K562 (cell line): ENCODE results near the gene SGMS1. TPM values are rescaled to one million over a fixed set of nuclear protein-coding genes. Genes with fewer than 3 reads are reported as not detected.

ENCODE experiments used
- C11orf30 ChIP-seq: fragments of 450-650 bp; IDR thresholded peaks from 2 replicates; pipeline ENCODE4 v1.6.1; 2016; ENCODE audit warnings: low read depth, mild to moderate bottlenecking
- CTCFL ChIP-seq: IDR thresholded peaks from 2 replicates; pipeline ENCODE4 v1.6.1; 2011; ENCODE audit warnings: borderline replicate concordance, low read depth, mild to moderate bottlenecking, moderate library complexity, low read length; ENCODE audit not compliant: insufficient read depth, poor library complexity, severe bottlenecking
- CUX1 ChIP-seq: fragments of 200-800 bp; sonication (Bioruptor generic); IDR thresholded peaks from 2 replicates; pipeline ENCODE4 v1.6.1; 2016; ENCODE audit warnings: missing genetic modification characterization, missing compliant biosample characterization
- FOXJ3 ChIP-seq: sonication (generic); formaldehyde crosslinking; IDR thresholded peaks from 2 replicates; pipeline ENCODE4 v1.4.0; 2020; ENCODE audit warnings: mild to moderate bottlenecking, missing genetic modification reagents
- HINFP ChIP-seq: fragments of 450-650 bp; conservative IDR thresholded peaks from 2 replicates; pipeline ENCODE4 v1.6.1; 2016; ENCODE audit warnings: missing genetic modification characterization, low read depth, mild to moderate bottlenecking, control low read depth, missing compliant biosample characterization
- IRF2 ChIP-seq: sonication (generic); formaldehyde crosslinking; IDR thresholded peaks from 2 replicates; pipeline ENCODE4 v1.8.1; 2022; ENCODE audit warnings: mild to moderate bottlenecking, missing genetic modification reagents
- KAT8 ChIP-seq: fragments of 450-650 bp; IDR thresholded peaks from 2 replicates; pipeline ENCODE4 v1.6.1; 2016; ENCODE audit warnings: low read depth, mild to moderate bottlenecking
- KLF10 ChIP-seq: fragments of 250-450 bp; sonication (Bioruptor Pico); IDR thresholded peaks from 2 replicates; pipeline ENCODE4 v1.6.1; 2021; ENCODE audit warnings: matching md5 sums
- MAFF ChIP-seq: IDR thresholded peaks from 2 replicates; pipeline ENCODE4 v1.6.1; 2012; ENCODE audit warnings: low read length, improper control_type of control experiment
- NFE2 ChIP-seq: IDR thresholded peaks from 2 replicates; pipeline ENCODE4 v1.6.1; 2014; ENCODE audit warnings: antibody characterized with exemption, low read depth
- SAFB2 ChIP-seq: fragments of 200-400 bp; formaldehyde crosslinking; IDR thresholded peaks from 2 replicates; pipeline ENCODE4 v1.6.1; 2018; ENCODE audit warnings: borderline replicate concordance, low read length, low read depth, moderate library complexity; ENCODE audit not compliant: severe bottlenecking
- SNIP1 ChIP-seq: fragments of 450-650 bp; IDR thresholded peaks from 2 replicates; pipeline ENCODE4 v1.7.1; 2017; ENCODE audit warnings: low read depth, mild to moderate bottlenecking
- THAP7 ChIP-seq: fragments of 250-450 bp; sonication (Bioruptor Pico); IDR thresholded peaks from 2 replicates; pipeline ENCODE4 v1.5.0; 2021
- ZNF3 ChIP-seq: fragments of 250-450 bp; sonication (Bioruptor Pico); IDR thresholded peaks from 2 replicates; pipeline ENCODE4 v1.5.0; 2021; ENCODE audit warnings: mild to moderate bottlenecking, moderate library complexity
- ZNF57 ChIP-seq: fragments of 450-650 bp; formaldehyde crosslinking; IDR thresholded peaks from 2 replicates; pipeline ENCODE4 v1.4.0; 2020; ENCODE audit warnings: mild to moderate bottlenecking, moderate library complexity
- polyA plus RNA-seq, 8 experiments: library from polyadenylated mRNA; depleted of rRNA in 4 of 8; stranded (reverse) in 5 of 8; unstranded in 3 of 8; fragments of >200 nt; fragmentation: Nextera tagmentation in 2 of 8; fragmentation: Illumina TruSeq in 1 of 8; extraction: Ambion mirVana in 2 of 8; extraction: Trizol in 1 of 8; gene quantifications; 2 replicates each; pipeline versions ENCODE4 v1.2.1 to v1.2.3, GENCODE V29; 2011 to 2014; ENCODE audit warnings: inconsistent platforms in 1 of 8, missing spikeins in 1 of 8
- total RNA-seq, 7 experiments: library from RNA; depleted of rRNA in 6 of 7; stranded (reverse); fragments of >200 nt in 6 of 7; fragmentation: Illumina TruSeq in 2 of 7; extraction: Trizol in 2 of 7; gene quantifications; 2 replicates each; pipeline versions ENCODE4 v1.2.1 to v1.2.3, GENCODE V29; 2011 to 2021; ENCODE audit warnings: low replicate concordance in 1 of 7

Gene SGMS1
- total and polyA plus RNA-seq, 9 of the 15 experiments (the other 6 are each of a cell fraction or from before 2014, with no cell fraction given), result 22.6 to 232 (median 82.2) TPM

- TF ChIP-seq IRF2 (CRISPR knock-in tag) (no peak), HINFP (tag) (0 out of 2 replicates have a peak, but pooled peaks have one; percentile 19), ZNF3 (CRISPR knock-in tag) (no peak), KLF10 (CRISPR knock-in tag) (no peak), SNIP1 (no peak), ZNF57 (CRISPR knock-in tag) (no peak), C11orf30 (no peak), KAT8 (no peak), CTCFL (no peak), NFE2 (peak; percentile 98), CUX1 (CRISPR knock-in tag) (peak; percentile 11; the same call in 1 of the 2 replicates), MAFF (peak; percentile 90), SAFB2 (no peak), THAP7 (CRISPR knock-in tag) (no peak), FOXJ3 (no peak)
Measured at GRCh38 chr10:50326757-50327701, 296.7 kb downstream of the SGMS1 start (continued).
